ENCODE measurements around the gene SEMA3G. TPM values are rescaled to one million over a fixed set of nuclear protein-coding genes. Genes with fewer than 3 reads are reported as not detected.

Gene SEMA3G
- total RNA-seq, 1 experiment from 2014 or later = 1.3 TPM

DNA sequence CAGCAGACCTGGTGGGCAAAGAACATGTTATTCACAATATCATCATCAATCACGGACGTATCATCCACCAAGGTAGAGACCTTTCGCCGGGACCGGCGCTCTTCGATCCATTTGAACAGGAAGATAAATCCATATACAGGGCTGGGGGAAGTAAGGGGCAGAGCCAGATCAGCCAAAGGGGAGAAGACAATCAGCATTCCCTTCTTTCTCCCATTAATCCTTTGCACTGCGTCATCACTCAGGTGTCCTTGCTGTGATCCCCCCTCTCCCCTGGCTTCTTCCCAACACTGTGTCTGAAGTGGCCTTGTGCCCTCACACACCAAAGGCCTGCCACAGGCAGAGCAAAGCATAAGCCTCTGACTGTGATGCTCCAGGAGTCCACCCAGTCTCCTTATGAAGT is 36.4 kb downstream of the SEMA3G start:
- Histone ChIP-seq H3K4me2 (peak overlapping the region; percentile 87), H3K4me3 (no peak overlapping the region; the same call in 1 of the 2 replicates), H3K4me1 (replicated peaks; ENCODE audit: insufficient read depth) (peaks cover 13% of the 10 kb centered on the region), H3K36me3 (ENCODE audit: low read depth) (peaks cover 3% of the 10 kb centered on the region; the same call in 1 of the 2 replicates), H2AFZ (no peak overlapping the region), H3K27me3 (ENCODE audit: insufficient read depth, low read depth) (no peaks in the 10 kb centered on the region), H3K27ac (no peak overlapping the region), H3K79me2 (ENCODE audit: low read depth) (peaks cover 31% of the 10 kb centered on the region), H3K9me2 (ENCODE audit: insufficient read depth) (no peaks in the 10 kb centered on the region), H4K20me1 (ENCODE audit: insufficient read depth) (no peaks in the 10 kb centered on the region), H3K9me3 (ENCODE audit: insufficient read depth, low read depth) (no peaks in the 10 kb centered on the region), H3F3A (ENCODE audit: insufficient read depth, low read depth) (peaks cover 10% of the 10 kb centered on the region; the same call in 1 of the 2 replicates)
- intact Hi-C loops (cut with micrococcal nuclease; ENCODE audit: unreplicated experiment) = no loop called here
- ChIA-PET POLR2A (ENCODE audit: unreplicated experiment) (no interaction called here), CTCF (no interaction called here)
- no peak for TF ChIP-seq EZH2 (IDR thresholded peaks at IDR 0.05; ENCODE audit: low read depth)
- TF ChIP-seq, protein P1, sequence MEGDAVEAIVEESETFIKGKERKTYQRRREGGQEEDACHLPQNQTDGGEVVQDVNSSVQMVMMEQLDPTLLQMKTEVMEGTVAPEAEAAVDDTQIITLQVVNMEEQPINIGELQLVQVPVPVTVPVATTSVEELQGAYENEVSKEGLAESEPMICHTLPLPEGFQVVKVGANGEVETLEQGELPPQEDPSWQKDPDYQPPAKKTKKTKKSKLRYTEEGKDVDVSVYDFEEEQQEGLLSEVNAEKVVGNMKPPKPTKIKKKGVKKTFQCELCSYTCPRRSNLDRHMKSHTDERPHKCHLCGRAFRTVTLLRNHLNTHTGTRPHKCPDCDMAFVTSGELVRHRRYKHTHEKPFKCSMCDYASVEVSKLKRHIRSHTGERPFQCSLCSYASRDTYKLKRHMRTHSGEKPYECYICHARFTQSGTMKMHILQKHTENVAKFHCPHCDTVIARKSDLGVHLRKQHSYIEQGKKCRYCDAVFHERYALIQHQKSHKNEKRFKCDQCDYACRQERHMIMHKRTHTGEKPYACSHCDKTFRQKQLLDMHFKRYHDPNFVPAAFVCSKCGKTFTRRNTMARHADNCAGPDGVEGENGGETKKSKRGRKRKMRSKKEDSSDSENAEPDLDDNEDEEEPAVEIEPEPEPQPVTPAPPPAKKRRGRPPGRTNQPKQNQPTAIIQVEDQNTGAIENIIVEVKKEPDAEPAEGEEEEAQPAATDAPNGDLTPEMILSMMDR (conservative IDR thresholded peaks at IDR 0.05) = no peak
- no peak for DNase-seq
- no TSS peak for BruUV-seq (replicated peaks)

DNA sequence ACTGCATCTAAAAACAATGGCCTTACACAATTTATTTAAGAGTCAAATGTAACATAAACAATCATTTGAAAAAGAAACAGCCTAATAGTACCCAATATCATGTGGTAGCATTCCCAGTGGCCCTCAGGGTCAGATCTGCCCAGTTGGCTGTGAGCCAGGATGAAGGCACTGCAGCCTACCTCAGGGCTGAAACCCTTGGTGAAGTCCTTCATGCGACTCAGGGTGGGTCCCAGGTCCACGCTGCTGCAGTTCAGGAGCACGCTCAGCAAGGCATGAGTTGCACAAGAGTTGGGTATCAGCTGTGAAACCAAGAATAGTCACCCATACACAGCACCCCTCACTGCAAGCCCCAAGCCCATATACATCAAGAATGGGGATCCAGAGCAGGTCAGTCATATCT is 37.1 kb downstream of the SEMA3G start:
- peaks cover 13% of the 10 kb centered on the region for H3K4me1 ChIP-seq (replicated peaks; ENCODE audit: insufficient read depth)
- no TSS peak for BruUV-seq (replicated peaks)

GRCh38 chr3:52406791-52407510 is 38.0 kb downstream of the SEMA3G start:
- no peak for TF ChIP-seq EZH2 (IDR thresholded peaks at IDR 0.05; ENCODE audit: low read depth)
- TF ChIP-seq, protein P1 (conservative IDR thresholded peaks at IDR 0.05) = no peak
- Histone ChIP-seq H4K20me1 (ENCODE audit: insufficient read depth) (no peaks in the 10 kb centered on the region), H3K4me1 (replicated peaks; ENCODE audit: insufficient read depth) (peaks cover 8% of the 10 kb centered on the region), H3K9me2 (ENCODE audit: insufficient read depth) (no peaks in the 10 kb centered on the region), H3K4me3 (no peak overlapping the region), H3K36me3 (ENCODE audit: low read depth) (peaks cover 3% of the 10 kb centered on the region; the same call in 1 of the 2 replicates), H2AFZ (no peak overlapping the region), H3K9me3 (ENCODE audit: insufficient read depth, low read depth) (no peaks in the 10 kb centered on the region), H3K27ac (no peak overlapping the region), H3K27me3 (ENCODE audit: insufficient read depth, low read depth) (no peaks in the 10 kb centered on the region), H3F3A (ENCODE audit: insufficient read depth, low read depth) (peaks cover 5% of the 10 kb centered on the region; the same call in 1 of the 2 replicates), H3K4me2 (no peak overlapping the region), H3K79me2 (ENCODE audit: low read depth) (peaks cover 28% of the 10 kb centered on the region)
- BruUV-seq (replicated peaks) = no TSS peak
- POLR2A ChIA-PET (ENCODE audit: unreplicated experiment) = no interaction called here
- DNase-seq = no peak
- CTCF ChIA-PET = no interaction called here
- intact Hi-C loops (cut with micrococcal nuclease; ENCODE audit: unreplicated experiment) = no loop called here

More for the DNA sequence above, 37.1 kb downstream of the SEMA3G start:
- H4K20me1 ChIP-seq (ENCODE audit: insufficient read depth) = no peaks in the 10 kb centered on the region
- POLR2A ChIA-PET (ENCODE audit: unreplicated experiment) = no interaction called here
- DNase-seq = no peak
- H3K36me3 ChIP-seq (ENCODE audit: low read depth) = peaks cover 3% of the 10 kb centered on the region; the same call in 1 of the 2 replicates
- peaks cover 31% of the 10 kb centered on the region for H3K79me2 ChIP-seq (ENCODE audit: low read depth)
- no peaks in the 10 kb centered on the region for H3K9me2 ChIP-seq (ENCODE audit: insufficient read depth)
- H3K27me3 ChIP-seq (ENCODE audit: insufficient read depth, low read depth) = no peaks in the 10 kb centered on the region
- intact Hi-C loops (cut with micrococcal nuclease; ENCODE audit: unreplicated experiment) = no loop called here
- no peak overlapping the region for H3K4me3 ChIP-seq
- no peaks in the 10 kb centered on the region for H3K9me3 ChIP-seq (ENCODE audit: insufficient read depth, low read depth)
- H3F3A ChIP-seq (ENCODE audit: insufficient read depth, low read depth) = peaks cover 10% of the 10 kb centered on the region; the same call in 1 of the 2 replicates
- no peak overlapping the region for H3K27ac ChIP-seq
- no peak overlapping the region for H2AFZ ChIP-seq
- TF ChIP-seq EZH2 (IDR thresholded peaks at IDR 0.05; ENCODE audit: low read depth) = no peak
- TF ChIP-seq, protein P1 (conservative IDR thresholded peaks at IDR 0.05) = no peak
- H3K4me2 ChIP-seq = no peak overlapping the region
- CTCF ChIA-PET = no interaction called here
